NT2/D1 (cell line): ENCODE data around the gene EPO.

Experiments
- DNase-seq: peaks from one replicate; pipeline ENCODE4 v3.0.0-alpha.2; 2011; ENCODE audit warnings: low read depth, low spot score
- H3K27me3 ChIP-seq: 2 replicates; pipeline ENCODE4 v1.6.0; 2011; ENCODE audit warnings: mild to moderate bottlenecking; ENCODE audit not compliant: insufficient read length, insufficient read depth
- H3K36me3 ChIP-seq: 2 replicates; pipeline ENCODE4 v1.6.1; 2011; ENCODE audit warnings: mild to moderate bottlenecking, low read length, mixed read lengths; ENCODE audit not compliant: insufficient read depth, insufficient read length
- H3K4me1 ChIP-seq: 2 replicates; pipeline ENCODE4 v1.5.1; 2011; ENCODE audit not compliant: insufficient read depth, insufficient read length
- H3K4me3 ChIP-seq: 2 replicates; pipeline ENCODE4 v1.5.1; 2011; ENCODE audit warnings: low read depth; ENCODE audit not compliant: insufficient read length
- H3K9ac ChIP-seq: 2 replicates; pipeline ENCODE4 v1.6.0; 2011; ENCODE audit warnings: low read depth; ENCODE audit not compliant: insufficient read length
- H3K9me3 ChIP-seq: 2 replicates; pipeline ENCODE4 v1.5.1; 2011; ENCODE audit warnings: mild to moderate bottlenecking, low read length; ENCODE audit not compliant: insufficient read depth
- SUZ12 ChIP-seq: IDR thresholded peaks from 2 replicates; pipeline ENCODE4 v1.6.1; 2011; ENCODE audit not compliant: insufficient read length, insufficient read depth; ENCODE audit errors: extremely low read depth
- YY1 ChIP-seq: IDR thresholded peaks from 2 replicates; pipeline ENCODE4 v1.6.1; 2011; ENCODE audit not compliant: insufficient read length, insufficient read depth
- ZNF274 ChIP-seq: IDR thresholded peaks from 2 replicates; pipeline ENCODE4 v1.6.1; 2011; ENCODE audit warnings: mild to moderate bottlenecking, low read depth, low read length

The EPO gene

DNA sequence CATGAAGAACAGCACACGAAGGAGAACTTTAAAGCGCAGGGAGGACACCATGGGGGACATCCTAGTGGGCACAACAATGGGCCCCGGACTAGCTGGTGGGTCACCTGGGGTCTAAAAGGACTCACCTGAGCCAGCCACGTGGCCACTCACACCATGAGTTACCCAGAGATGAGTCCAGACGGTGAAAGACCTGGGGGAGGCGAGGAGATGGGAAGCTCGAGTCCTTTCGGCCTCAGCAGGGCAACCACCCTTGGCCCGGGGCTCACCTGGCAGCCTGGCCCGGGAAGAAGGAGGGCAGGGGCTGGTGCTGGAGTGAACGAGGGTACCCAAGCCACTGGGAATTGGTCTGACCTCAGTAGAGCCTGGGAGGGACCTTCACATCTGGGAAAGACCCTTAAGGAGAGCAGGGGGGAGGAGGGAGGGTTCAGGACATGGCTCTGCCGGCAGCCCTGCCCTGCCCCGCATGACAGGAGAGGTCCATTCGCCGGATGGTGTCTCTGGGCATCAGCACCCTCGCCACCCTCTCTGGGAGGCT is 31.9 kb upstream of the EPO start:
- Histone ChIP-seq H3K9me3 (peaks cover 10% of the 10 kb centered on the region; the same call in 1 of the 2 replicates), H3K9ac (peak overlapping the region; percentile 32), H3K36me3 (peaks cover 71% of the 10 kb centered on the region), H3K4me3 (no peak overlapping the region), H3K4me1 (peaks cover 11% of the 10 kb centered on the region), H3K27me3 (no peaks in the 10 kb centered on the region)
- no peak for TF ChIP-seq YY1
- no peak for TF ChIP-seq ZNF274
- TF ChIP-seq SUZ12, result no peak
- no peak for DNase-seq

DNA sequence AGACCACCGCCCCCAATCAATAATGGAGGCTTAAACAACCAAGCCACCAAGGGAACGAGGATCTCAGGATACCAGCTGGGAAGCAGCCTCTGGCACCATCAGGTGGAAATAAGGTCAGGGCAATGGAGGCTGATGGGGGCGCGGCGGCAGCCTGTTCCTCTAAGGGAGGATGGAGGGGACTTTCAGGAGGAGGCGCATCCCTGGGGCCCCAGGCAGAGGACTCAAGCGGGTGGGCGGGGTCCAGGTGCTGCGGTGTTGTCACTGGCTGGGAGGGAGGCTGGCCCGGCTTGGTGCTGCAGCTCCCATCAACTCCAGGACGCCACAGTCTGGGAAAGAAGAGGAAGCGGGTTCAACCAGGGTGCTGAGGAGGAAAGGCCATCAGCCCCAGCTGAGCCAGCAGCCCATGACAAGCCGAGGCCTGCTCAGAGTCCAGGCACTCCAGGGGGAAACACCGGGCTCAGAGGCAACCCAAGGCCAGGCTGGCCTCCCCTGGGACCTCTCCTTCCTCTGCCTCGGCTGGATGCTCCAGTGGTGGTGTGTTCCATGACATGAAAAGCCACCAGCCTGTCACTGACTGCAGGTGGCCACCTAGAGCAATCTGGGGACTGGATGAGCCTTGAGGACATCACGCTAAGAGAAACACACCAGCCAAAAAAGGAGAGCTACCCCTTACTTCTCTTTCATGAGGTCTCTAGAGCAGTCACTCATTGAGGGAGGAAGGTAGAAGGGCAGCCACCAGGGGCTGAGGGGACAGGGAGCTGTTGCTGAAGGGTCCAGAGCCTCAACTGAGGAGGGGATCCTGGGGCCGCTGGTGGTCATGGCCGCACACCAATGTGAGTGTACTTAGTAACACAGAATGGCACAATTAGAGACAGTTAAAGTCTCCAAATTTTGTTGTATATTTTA is 30.8 kb upstream of the EPO start:
- H3K9me3 ChIP-seq, result peaks cover 10% of the 10 kb centered on the region; the same call in 1 of the 2 replicates
- TF ChIP-seq ZNF274, result no peak
- TF ChIP-seq YY1, result no peak
- no peak for TF ChIP-seq SUZ12
- peaks cover 66% of the 10 kb centered on the region for H3K36me3 ChIP-seq
- peaks cover 11% of the 10 kb centered on the region for H3K4me1 ChIP-seq
- DNase-seq, result no peak
- H3K9ac ChIP-seq, result no peak overlapping the region
- no peaks in the 10 kb centered on the region for H3K27me3 ChIP-seq
- no peak overlapping the region for H3K4me3 ChIP-seq

DNA sequence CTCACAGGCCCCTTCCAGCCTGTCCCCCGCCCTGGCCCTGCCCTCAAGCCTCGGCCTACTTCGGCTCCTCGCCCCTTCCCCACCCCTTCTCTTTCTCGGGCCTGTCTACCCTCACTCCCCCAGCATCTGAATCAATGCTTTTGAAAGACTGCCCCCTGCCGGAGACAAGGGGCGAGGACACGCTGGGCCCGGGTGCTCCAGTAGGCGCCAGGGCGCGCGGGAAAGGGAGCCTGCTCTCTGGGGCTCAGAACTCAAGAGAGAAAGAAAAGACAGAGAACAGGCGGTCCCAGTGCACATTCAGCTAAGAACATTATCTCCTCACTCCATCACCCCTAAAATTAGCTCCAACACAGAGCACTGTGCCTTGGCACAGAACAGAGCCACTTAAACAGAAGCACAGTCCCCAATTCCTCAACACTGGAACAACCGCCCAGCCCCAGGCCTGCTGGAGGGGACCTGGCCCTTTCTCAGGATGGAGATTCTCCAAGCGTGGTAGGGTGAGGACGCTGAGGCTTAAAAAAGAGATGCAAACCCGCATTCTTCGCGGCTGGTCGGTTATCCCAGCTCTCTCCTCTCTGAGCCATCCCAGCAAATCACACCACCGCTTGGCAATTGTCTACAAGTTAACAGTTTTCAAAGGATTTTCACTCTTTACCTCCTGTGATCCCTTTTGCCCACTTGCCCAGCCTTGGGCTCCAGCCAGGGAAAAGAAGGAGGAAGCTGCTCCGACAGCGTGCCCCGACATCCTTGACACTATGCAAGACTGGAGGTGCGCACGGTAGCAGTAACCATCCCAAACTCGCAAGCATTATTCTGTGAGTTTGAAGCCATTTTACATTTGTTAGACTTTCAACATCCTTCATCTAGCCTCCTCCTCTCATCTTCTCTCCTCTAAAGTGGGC is 28.3 kb upstream of the EPO start:
- no peak for DNase-seq
- peaks cover 41% of the 10 kb centered on the region for H3K36me3 ChIP-seq
- H3K27me3 ChIP-seq, result no peaks in the 10 kb centered on the region
- peaks cover 10% of the 10 kb centered on the region; the same call in 1 of the 2 replicates for H3K9me3 ChIP-seq
- H3K4me1 ChIP-seq, result peaks cover 11% of the 10 kb centered on the region
- peak overlapping the region; percentile 94 for H3K9ac ChIP-seq
- TF ChIP-seq SUZ12 (no peak), ZNF274 (no peak), YY1 (no peak)
- H3K4me3 ChIP-seq, result peak overlapping the region; percentile 71

DNA sequence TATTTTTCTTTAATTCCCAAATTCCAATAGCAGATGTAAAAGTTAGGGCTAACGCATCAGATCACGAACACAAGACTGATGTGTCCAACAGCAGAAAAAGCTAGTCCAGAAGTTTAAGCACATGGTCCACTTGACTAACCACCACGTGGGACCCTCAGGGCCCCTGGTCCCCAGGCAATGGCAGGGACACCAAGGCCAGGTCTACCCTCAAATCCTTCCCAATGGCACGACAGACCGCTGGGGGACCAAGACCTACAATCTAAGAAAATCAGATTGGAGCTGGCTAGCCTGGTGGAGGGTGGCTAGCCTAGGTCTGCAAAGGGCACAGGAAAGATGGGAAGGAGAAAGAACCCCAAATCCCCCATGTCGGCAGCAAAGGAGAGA is 27.7 kb upstream of the EPO start:
- peak overlapping the region; percentile 94 for H3K9ac ChIP-seq
- peaks cover 10% of the 10 kb centered on the region; the same call in 1 of the 2 replicates for H3K9me3 ChIP-seq
- H3K4me3 ChIP-seq, result peak overlapping the region; percentile 71
- H3K4me1 ChIP-seq, result peaks cover 11% of the 10 kb centered on the region
- peaks cover 36% of the 10 kb centered on the region for H3K36me3 ChIP-seq
- no peaks in the 10 kb centered on the region for H3K27me3 ChIP-seq
- TF ChIP-seq SUZ12 (no peak), ZNF274 (no peak), YY1 (no peak)
- no peak for DNase-seq

DNA sequence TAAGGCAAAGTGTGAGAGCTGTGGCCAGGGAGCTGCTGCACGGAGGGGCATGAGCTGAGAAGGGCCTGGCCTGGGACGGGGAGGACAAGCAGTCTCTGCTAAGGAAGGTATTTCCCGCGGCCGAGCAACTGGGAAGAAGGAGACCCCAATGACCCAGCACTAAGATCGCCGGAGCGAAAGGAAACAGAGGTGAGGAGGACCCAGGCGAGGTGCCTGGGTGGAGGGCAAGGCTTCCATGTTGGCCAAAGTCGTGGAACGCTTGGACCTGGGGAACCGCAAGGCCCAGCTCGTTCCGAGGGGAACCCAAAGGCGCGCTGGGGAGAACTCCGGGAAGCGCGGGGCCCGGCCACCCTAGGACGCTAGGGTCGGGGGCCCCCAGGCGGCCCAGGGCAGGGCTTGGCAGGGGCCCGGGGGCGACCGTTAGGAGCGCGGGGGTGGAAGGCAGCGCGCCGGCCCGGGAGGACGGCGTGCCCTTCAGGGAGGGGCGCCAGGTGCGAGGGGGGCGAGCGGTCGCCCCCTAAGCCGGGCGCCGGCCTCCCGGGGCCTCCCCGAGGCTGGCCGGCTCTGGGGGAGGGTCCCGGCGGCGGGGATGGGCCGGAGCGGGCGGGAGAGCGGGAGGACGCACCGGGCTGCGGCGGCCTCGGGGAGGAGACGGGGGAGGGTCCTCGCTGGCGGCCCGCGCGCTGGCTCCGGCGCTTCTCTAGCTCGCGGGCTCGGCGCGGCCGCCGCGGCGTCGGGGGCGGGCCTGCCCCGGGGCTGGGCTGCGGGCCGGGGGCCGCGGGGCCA is 26.8 kb upstream of the EPO start:
- peaks cover 11% of the 10 kb centered on the region for H3K4me1 ChIP-seq
- peak overlapping the region; percentile 71 for H3K4me3 ChIP-seq
- H3K27me3 ChIP-seq, result no peaks in the 10 kb centered on the region
- peak overlapping the region; percentile 94 for H3K9ac ChIP-seq
- no peak for TF ChIP-seq ZNF274
- TF ChIP-seq YY1, result no peak
- no peak for TF ChIP-seq SUZ12
- peaks cover 29% of the 10 kb centered on the region for H3K36me3 ChIP-seq
- no peak for DNase-seq
- peaks cover 10% of the 10 kb centered on the region; the same call in 1 of the 2 replicates for H3K9me3 ChIP-seq

DNA sequence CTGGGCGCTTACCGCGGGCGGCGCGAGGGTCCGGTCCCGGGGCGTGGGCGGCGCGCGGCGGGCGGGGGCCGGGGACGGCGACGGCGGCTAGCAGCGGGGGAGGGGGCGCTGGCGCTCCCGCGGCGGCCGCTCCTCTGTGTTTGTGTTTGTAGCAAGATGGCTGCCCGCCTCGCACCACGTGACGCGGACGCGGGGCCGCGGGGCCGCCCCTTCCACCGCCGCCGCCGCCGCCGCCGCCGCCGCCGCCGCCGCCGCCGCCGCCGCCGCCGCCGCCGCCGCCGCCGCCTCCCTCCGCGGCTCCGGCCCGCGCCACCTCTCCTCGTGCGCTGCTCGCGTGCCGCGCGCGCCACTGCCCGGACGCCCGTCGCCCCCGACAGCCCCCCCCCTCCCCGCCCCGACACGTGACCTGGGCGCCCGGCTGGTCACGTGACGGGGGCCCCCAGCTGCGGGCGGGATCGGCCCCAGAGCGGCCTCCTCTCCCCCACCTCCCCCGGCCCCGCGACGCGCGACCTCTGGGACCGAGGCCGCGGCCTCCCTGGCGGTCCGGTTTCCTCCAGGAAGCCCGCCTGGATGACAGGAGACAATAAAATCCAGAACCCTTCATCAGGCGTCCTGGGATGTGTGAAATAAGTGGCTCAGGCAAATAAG is 26.0 kb upstream of the EPO start, which contains the start of gene GIGYF1:
TSS of gene GIGYF1 (minus strand) at position 153 of the 648 bp plus-strand sequence. CDS start 6,012 bp downstream, outside the sequence.
- DNase-seq, result no peak

More for the DNA sequence above, 26.0 kb upstream of the EPO start, which contains the start of gene GIGYF1:
- Histone ChIP-seq H3K27me3 (no peaks in the 10 kb centered on the region), H3K9ac (peak within 1 kb of the TSS; percentile 94), H3K9me3 (peaks cover 10% of the 10 kb centered on the region; the same call in 1 of the 2 replicates), H3K4me1 (peaks cover 11% of the 10 kb centered on the region), H3K36me3 (peaks cover 22% of the 10 kb centered on the region), H3K4me3 (peak within 1 kb of the TSS; percentile 71)
- no peak for TF ChIP-seq SUZ12
- no peak for TF ChIP-seq ZNF274
- TF ChIP-seq YY1, result no peak
